NCI-H1436 (cell line): ENCODE results near the gene ECEL1.

Experiments
- DNase-seq: peaks from one replicate; lab custom pipeline; 2025; lab: John Stamatoyannopoulos, UW

ECEL1 gene

GRCh38 chr2:232522623-232523401, 35.2 kb upstream of the ECEL1 start:
- no peak for DNase-seq

- peak; percentile 18 for DNase-seq
These were observed 34.5 kb upstream of the ECEL1 start for GRCh38 chr2:232521959-232522622.

- DNase-seq: no peak
These were observed 33.5 kb upstream of the ECEL1 start for GRCh38 chr2:232521098-232521497.

- no peak for DNase-seq
These were observed 32.9 kb upstream of the ECEL1 start for GRCh38 chr2:232520489-232520888.

- peak; percentile 48 for DNase-seq
These were observed 32.2 kb upstream of the ECEL1 start, which contains the start of gene PRSS56 for GRCh38 chr2:232519581-232520438. TSS of gene PRSS56 (plus strand) at chr2:232520388. CDS start at chr2:232520599, 211 bp downstream.

- no peak for DNase-seq
These were observed 31.2 kb upstream of the ECEL1 start for GRCh38 chr2:232518844-232519243.

GRCh38 chr2:232516551-232516950, 28.9 kb upstream of the ECEL1 start:
- DNase-seq: no peak

- DNase-seq: no peak
These were observed 28.0 kb upstream of the ECEL1 start for GRCh38 chr2:232515639-232516038.

GRCh38 chr2:232513353-232513752, 25.7 kb upstream of the ECEL1 start:
- no peak for DNase-seq

GRCh38 chr2:232512602-232513001, 25.0 kb upstream of the ECEL1 start:
- DNase-seq: peak; percentile 78

GRCh38 chr2:232511336-232511890, 23.8 kb upstream of the ECEL1 start:
- DNase-seq: peak; percentile 58

GRCh38 chr2:232508251-232508650, 20.6 kb upstream of the ECEL1 start:
- no peak for DNase-seq

GRCh38 chr2:232506709-232507108, 19.1 kb upstream of the ECEL1 start:
- no peak for DNase-seq

GRCh38 chr2:232505856-232506255, 18.2 kb upstream of the ECEL1 start:
- DNase-seq: no peak

GRCh38 chr2:232504438-232504837, 16.8 kb upstream of the ECEL1 start:
- peak; percentile 55 for DNase-seq

GRCh38 chr2:232503809-232504323, 16.2 kb upstream of the ECEL1 start:
- DNase-seq: no peak

GRCh38 chr2:232502911-232503808, 15.5 kb upstream of the ECEL1 start:
- DNase-seq: peak; percentile 47

GRCh38 chr2:232502511-232502910, 14.9 kb upstream of the ECEL1 start:
- peak; percentile 76 for DNase-seq

- no peak for DNase-seq
These were observed 14.3 kb upstream of the ECEL1 start for GRCh38 chr2:232501794-232502390.

GRCh38 chr2:232501331-232501771, 13.7 kb upstream of the ECEL1 start:
- DNase-seq: no peak
